Neural cell (in vitro differentiated cells): Measurements from ENCODE around the gene MAGEA11. TPM values are rescaled to one million over a fixed set of nuclear protein-coding genes. Genes with fewer than 3 reads are reported as not detected.

ENCODE experiments used
- H2AFZ ChIP-seq: fragments of 200-600, 300-800 bp; sonication (generic), shearing (Covaris generic); 2 replicates; pipeline ENCODE4 v1.6.0; 2014; ENCODE audit warnings: low read depth, mild to moderate bottlenecking, antibody characterized with exemption, low read length, moderate library complexity
- H3F3A ChIP-seq: fragments of 200-600 bp; shearing (Covaris generic); 2 replicates; pipeline ENCODE4 v1.6.1; 2016; ENCODE audit warnings: mild to moderate bottlenecking, moderate library complexity, mixed read lengths, antibody characterized with exemption, low read length; ENCODE audit not compliant: insufficient read depth, poor library complexity, severe bottlenecking
- H3K27ac ChIP-seq: fragments of 200-600, 300-800 bp; sonication (generic), shearing (Covaris generic); 2 replicates; pipeline ENCODE4 v1.5.1; 2014; ENCODE audit warnings: mild to moderate bottlenecking, low read length, moderate library complexity
- H3K27me3 ChIP-seq: fragments of 300-800, 200-600 bp; sonication (generic), shearing (Covaris generic); 2 replicates; pipeline ENCODE4 v1.6.0; 2014; ENCODE audit warnings: mild to moderate bottlenecking, low read depth, low read length, moderate library complexity; ENCODE audit not compliant: insufficient read depth
- H3K36me3 ChIP-seq: fragments of 300-800, 200-600 bp; sonication (generic), shearing (Covaris generic); 2 replicates; pipeline ENCODE4 v1.5.1; 2014; ENCODE audit warnings: mild to moderate bottlenecking, antibody characterized with exemption, low read length, moderate library complexity; ENCODE audit not compliant: insufficient read depth
- H3K4me2 ChIP-seq: fragments of 300-800, 200-600 bp; sonication (generic), shearing (Covaris generic); 2 replicates; pipeline ENCODE4 v1.6.0; 2014; ENCODE audit warnings: mild to moderate bottlenecking, low read length
- H3K4me3 ChIP-seq: fragments of 300-800, 200-600 bp; sonication (generic), shearing (Covaris generic); 2 replicates; pipeline ENCODE4 v1.5.1; 2014; ENCODE audit warnings: mild to moderate bottlenecking, low read length, moderate library complexity
- H3K79me2 ChIP-seq: fragments of 200-600 bp; shearing (Covaris generic); replicated peaks from 2 replicates; pipeline ENCODE4 v1.6.0; 2014; ENCODE audit warnings: mild to moderate bottlenecking, low read length, moderate library complexity; ENCODE audit not compliant: insufficient read depth
- H3K9ac ChIP-seq: fragments of 300-800, 200-600 bp; sonication (generic), shearing (Covaris generic); 2 replicates; pipeline ENCODE4 v1.6.1; 2016; ENCODE audit warnings: mild to moderate bottlenecking, low read length, mixed read lengths
- H3K9me2 ChIP-seq: fragments of 200-600 bp; shearing (Covaris generic); 2 replicates; pipeline ENCODE4 v1.6.1; 2016; ENCODE audit warnings: mild to moderate bottlenecking, low read length, mixed read lengths; ENCODE audit not compliant: insufficient read depth
- H3K9me3 ChIP-seq: fragments of 200-600, 300-800 bp; sonication (generic), shearing (Covaris generic); 2 replicates; pipeline ENCODE4 v1.6.1; 2016; ENCODE audit warnings: mild to moderate bottlenecking, mixed run types, low read length, moderate library complexity, mixed read lengths
- H4K20me1 ChIP-seq: fragments of 200-600 bp; shearing (Covaris generic); 2 replicates; pipeline ENCODE4 v1.6.1; 2016; ENCODE audit warnings: mild to moderate bottlenecking, mixed run types; ENCODE audit not compliant: insufficient read depth
- EP300 ChIP-seq: fragments of 450-650 bp; conservative IDR thresholded peaks from 2 replicates; pipeline ENCODE4 v1.6.1; 2014; ENCODE audit warnings: antibody characterized with exemption, mild to moderate bottlenecking, moderate library complexity; ENCODE audit not compliant: poor library complexity, severe bottlenecking
- EZH2 ChIP-seq: fragments of 200-600, 300-800 bp; shearing (Covaris generic), sonication (generic); IDR thresholded peaks from 2 replicates; pipeline ENCODE4 v1.6.1; 2014; ENCODE audit warnings: antibody characterized with exemption, low read length, borderline replicate concordance, mild to moderate bottlenecking; ENCODE audit not compliant: insufficient read depth, poor library complexity, severe bottlenecking
- MXI1 ChIP-seq: fragments of 450-650 bp; conservative IDR thresholded peaks from 2 replicates; pipeline ENCODE4 v1.6.1; 2014; ENCODE audit warnings: antibody characterized with exemption, mild to moderate bottlenecking; ENCODE audit not compliant: poor library complexity, severe bottlenecking
- POLR2AphosphoS5 ChIP-seq: IDR thresholded peaks from 2 replicates; pipeline ENCODE4 v1.6.1; 2012
- RAD21 ChIP-seq: fragments of 450-650 bp; conservative IDR thresholded peaks from 2 replicates; pipeline ENCODE4 v1.6.1; 2014; ENCODE audit warnings: antibody characterized with exemption, mild to moderate bottlenecking, moderate library complexity
- SMC3 ChIP-seq: fragments of 450-650 bp; conservative IDR thresholded peaks from 2 replicates; pipeline ENCODE4 v1.6.1; 2014; ENCODE audit warnings: antibody characterized with exemption, mild to moderate bottlenecking, moderate library complexity; ENCODE audit not compliant: poor library complexity
- TAF1 ChIP-seq: IDR thresholded peaks from 2 replicates; pipeline ENCODE4 v1.6.1; 2012; ENCODE audit warnings: low read depth
- polyA plus RNA-seq: library from polyadenylated mRNA; depleted of rRNA; stranded (reverse); fragments of >200 nt; gene quantifications from 2 replicates; pipeline ENCODE4 v1.2.3, GENCODE V29; 2014
- TF ChIP-seq, protein P1 (sequence below): fragments of 450-650 bp; IDR thresholded peaks from 2 replicates; pipeline ENCODE4 v1.5.1; 2014; ENCODE audit warnings: antibody characterized with exemption, mild to moderate bottlenecking, moderate library complexity; ENCODE audit not compliant: poor library complexity, severe bottlenecking
- TF ChIP-seq, protein P2 (sequence below): IDR thresholded peaks from 2 replicates; pipeline ENCODE4 v1.6.1; 2012; ENCODE audit warnings: borderline replicate concordance

MAGEA11 gene
- polyA plus RNA-seq, 1 donor from 2014 or later: not detected

GRCh38 chrX:149687991-149688390, 23.9 kb upstream of the MAGEA11 start:
- Histone ChIP-seq H3K27ac (no peak overlapping the region), H2AFZ (no peak overlapping the region), H3K9me3 (no peaks in the 10 kb centered on the region), H3K79me2 (no peaks in the 10 kb centered on the region), H3K4me2 (no peak overlapping the region), H3F3A (no peaks in the 10 kb centered on the region), H3K9ac (no peak overlapping the region), H4K20me1 (no peaks in the 10 kb centered on the region), H3K36me3 (no peaks in the 10 kb centered on the region), H3K4me3 (no peak overlapping the region), H3K27me3 (no peaks in the 10 kb centered on the region), H3K9me2 (no peaks in the 10 kb centered on the region)
- TF ChIP-seq, protein P1, sequence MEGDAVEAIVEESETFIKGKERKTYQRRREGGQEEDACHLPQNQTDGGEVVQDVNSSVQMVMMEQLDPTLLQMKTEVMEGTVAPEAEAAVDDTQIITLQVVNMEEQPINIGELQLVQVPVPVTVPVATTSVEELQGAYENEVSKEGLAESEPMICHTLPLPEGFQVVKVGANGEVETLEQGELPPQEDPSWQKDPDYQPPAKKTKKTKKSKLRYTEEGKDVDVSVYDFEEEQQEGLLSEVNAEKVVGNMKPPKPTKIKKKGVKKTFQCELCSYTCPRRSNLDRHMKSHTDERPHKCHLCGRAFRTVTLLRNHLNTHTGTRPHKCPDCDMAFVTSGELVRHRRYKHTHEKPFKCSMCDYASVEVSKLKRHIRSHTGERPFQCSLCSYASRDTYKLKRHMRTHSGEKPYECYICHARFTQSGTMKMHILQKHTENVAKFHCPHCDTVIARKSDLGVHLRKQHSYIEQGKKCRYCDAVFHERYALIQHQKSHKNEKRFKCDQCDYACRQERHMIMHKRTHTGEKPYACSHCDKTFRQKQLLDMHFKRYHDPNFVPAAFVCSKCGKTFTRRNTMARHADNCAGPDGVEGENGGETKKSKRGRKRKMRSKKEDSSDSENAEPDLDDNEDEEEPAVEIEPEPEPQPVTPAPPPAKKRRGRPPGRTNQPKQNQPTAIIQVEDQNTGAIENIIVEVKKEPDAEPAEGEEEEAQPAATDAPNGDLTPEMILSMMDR: no peak
- TF ChIP-seq, protein P2, sequence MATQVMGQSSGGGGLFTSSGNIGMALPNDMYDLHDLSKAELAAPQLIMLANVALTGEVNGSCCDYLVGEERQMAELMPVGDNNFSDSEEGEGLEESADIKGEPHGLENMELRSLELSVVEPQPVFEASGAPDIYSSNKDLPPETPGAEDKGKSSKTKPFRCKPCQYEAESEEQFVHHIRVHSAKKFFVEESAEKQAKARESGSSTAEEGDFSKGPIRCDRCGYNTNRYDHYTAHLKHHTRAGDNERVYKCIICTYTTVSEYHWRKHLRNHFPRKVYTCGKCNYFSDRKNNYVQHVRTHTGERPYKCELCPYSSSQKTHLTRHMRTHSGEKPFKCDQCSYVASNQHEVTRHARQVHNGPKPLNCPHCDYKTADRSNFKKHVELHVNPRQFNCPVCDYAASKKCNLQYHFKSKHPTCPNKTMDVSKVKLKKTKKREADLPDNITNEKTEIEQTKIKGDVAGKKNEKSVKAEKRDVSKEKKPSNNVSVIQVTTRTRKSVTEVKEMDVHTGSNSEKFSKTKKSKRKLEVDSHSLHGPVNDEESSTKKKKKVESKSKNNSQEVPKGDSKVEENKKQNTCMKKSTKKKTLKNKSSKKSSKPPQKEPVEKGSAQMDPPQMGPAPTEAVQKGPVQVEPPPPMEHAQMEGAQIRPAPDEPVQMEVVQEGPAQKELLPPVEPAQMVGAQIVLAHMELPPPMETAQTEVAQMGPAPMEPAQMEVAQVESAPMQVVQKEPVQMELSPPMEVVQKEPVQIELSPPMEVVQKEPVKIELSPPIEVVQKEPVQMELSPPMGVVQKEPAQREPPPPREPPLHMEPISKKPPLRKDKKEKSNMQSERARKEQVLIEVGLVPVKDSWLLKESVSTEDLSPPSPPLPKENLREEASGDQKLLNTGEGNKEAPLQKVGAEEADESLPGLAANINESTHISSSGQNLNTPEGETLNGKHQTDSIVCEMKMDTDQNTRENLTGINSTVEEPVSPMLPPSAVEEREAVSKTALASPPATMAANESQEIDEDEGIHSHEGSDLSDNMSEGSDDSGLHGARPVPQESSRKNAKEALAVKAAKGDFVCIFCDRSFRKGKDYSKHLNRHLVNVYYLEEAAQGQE: no peak
- TF ChIP-seq MXI1 (no peak), TAF1 (no peak), EP300 (no peak), POLR2AphosphoS5 (no peak), RAD21 (no peak), SMC3 (no peak), EZH2 (no peak)

DNA sequence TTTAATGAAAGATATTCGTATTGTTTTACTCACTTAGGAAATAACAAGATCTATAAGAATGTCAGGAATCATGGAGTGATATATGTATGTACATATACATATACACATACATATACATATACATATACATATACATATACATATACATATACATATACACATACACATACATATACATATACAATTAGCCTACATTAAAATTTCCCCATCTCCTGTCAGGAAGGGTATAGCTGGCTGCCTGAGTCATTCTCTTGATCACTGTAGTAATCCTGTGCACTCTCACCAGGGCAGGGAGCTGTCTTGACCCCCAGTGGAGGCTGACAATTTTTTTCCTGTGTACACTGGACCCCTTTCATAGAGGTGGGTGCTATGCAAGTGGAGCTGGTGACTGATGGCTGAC, 23.3 kb upstream of the MAGEA11 start:
- Histone ChIP-seq H3K4me2 (no peak overlapping the region), H4K20me1 (no peaks in the 10 kb centered on the region), H3K27me3 (no peaks in the 10 kb centered on the region), H3K27ac (no peak overlapping the region), H3K9ac (no peak overlapping the region), H3K9me3 (no peaks in the 10 kb centered on the region), H2AFZ (no peak overlapping the region), H3K79me2 (no peaks in the 10 kb centered on the region), H3K4me3 (no peak overlapping the region), H3K9me2 (no peaks in the 10 kb centered on the region), H3K36me3 (no peaks in the 10 kb centered on the region), H3F3A (no peaks in the 10 kb centered on the region)
- TF ChIP-seq, protein P1: no peak
- no peak for TF ChIP-seq EZH2
- no peak for TF ChIP-seq MXI1
- no peak for TF ChIP-seq TAF1
- TF ChIP-seq, protein P2: no peak
- TF ChIP-seq POLR2AphosphoS5: no peak
- TF ChIP-seq SMC3: no peak
- no peak for TF ChIP-seq EP300
- TF ChIP-seq RAD21: no peak
